Activated CD8-positive, alpha-beta memory T cell treated with anti-CD3 and anti-CD28 coated beads, Interleukin-2, amount 50 U/mL, for 24 hours (primary cell): ENCODE data around the gene NALCN.

Source experiments
- DNase-seq: peaks from one replicate; pipeline ENCODE4 v3.0.0-alpha.2; 2020; ENCODE audit errors: extremely low read depth

The NALCN gene

DNA sequence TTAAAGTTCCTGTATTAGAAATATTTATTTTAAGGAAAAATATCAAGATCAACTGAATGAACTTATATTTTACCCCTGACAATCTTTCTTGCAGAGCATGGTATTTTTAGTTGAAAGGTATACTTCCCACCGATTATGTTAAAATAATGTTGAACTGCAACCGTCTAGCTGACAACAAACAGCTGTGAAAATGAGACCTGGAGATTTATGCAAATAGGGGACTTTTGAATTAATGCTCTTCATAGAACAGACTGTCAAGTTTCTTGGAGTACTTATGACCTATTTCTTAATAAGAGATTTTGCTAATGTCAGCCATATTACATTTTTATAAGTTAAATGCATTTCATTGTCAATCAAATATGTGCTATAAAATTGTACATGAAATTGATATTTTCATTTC, 210.9 kb downstream of the NALCN start:
- no peak for DNase-seq

DNA sequence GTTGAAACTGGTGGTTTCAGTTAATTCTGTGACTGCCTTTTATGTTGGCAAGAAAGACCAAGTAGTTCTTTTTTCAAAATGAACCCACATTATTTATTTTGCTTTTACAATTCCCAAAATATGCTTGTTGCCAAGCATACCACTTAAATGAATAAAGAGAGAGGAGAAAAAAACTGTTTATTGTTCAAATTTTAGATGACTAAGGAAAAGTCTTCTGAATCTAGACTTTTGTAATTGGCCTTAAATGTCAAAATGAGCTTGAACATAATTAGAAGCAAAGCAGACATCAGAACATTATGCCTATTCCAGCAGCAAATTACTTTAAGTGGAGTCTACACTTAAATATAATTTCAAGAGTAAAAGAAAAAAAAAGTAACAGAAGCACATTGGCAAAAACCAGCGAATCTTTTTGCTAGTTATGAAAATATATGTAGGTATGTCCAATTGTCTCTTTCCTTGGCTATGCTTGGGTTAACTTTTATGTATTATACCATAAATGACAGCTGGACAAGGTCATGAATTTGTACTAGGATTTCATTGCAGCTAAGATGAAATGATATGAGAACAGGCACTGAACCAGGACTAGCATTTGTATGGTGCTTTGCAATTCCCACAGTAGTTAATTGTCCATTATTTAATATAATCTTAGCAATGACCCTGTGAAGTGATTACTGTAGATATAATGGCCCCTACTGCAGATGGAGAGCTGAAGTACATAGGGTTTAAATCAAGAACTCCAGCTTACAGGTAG, 211.9 kb downstream of the NALCN start:
- no peak for DNase-seq

DNA sequence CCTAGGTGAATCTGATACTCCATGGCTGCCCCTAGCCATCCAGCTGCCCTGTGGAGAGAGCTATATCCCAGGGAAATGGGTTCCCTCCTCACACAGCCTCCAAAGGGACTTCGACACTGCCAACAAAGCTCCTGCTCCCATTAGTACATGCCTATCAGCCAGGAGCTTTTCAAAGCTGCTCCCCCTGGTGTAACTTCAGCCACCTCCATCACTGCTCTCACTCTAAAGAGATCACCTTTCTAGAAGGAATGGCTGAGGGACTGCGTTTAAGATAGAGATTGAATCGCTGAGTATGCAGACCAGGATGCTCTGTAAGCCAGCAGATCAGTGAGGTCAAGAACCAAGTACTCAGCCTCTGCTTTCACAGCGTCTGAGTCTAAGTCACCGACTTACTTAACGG, 213.7 kb downstream of the NALCN start:
- no peak for DNase-seq

DNA sequence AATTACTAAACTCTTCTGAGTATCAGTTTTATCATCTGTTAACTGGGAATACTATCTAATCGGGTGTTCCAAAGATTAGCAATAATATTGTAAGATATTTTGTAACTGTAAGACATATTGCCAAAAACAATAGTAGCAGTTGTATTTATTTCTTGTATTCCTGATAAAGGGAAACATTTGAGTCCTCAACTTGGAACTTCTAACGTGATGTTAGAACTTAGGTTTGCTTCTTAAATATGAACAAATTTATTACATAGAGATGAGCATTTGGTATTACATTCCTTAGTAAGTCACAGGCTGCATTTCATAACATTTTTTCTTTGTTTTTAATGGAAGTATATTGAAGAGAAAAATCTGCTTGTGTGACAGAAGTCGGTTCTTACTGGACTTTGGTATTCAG, 225.3 kb downstream of the NALCN start:
- no peak for DNase-seq

DNA sequence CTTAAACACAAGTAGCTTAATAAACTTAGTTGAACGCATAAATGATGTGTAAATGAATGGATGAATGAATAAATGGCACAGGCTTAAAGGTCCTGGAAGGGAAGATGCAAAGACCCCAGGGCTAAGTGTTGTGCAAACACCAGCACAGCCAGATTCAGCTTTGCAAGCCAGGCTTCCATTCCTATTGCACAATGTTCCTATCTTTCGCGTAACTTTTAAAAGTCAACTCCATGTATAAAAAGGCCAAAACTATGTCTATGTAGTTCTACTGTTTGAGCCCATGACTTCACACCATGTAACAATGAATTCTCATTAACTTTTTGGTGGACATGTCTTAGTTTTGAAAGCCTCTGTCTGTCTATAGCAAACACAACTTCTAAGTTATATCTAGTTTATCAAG, 226.0 kb downstream of the NALCN start:
- no peak for DNase-seq

DNA sequence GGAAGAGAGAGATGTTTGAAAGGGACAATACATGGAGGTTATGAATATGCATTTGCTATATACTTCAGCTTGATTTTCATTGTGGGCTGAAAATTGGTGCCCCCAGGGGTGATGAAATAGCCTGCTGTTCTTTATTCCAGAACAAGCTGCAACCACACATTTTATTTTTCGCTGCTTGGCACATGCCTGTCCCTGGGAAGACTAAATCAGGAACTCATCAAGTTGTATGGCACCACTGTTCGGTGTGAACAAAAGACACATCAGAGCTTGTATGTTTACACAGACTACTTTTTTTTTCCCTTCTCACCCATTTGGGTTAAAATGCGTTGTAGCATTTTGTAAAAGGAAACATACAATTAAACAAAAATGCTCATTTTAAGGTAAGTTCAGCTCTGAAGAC, 230.7 kb downstream of the NALCN start:
- DNase-seq = no peak

DNA sequence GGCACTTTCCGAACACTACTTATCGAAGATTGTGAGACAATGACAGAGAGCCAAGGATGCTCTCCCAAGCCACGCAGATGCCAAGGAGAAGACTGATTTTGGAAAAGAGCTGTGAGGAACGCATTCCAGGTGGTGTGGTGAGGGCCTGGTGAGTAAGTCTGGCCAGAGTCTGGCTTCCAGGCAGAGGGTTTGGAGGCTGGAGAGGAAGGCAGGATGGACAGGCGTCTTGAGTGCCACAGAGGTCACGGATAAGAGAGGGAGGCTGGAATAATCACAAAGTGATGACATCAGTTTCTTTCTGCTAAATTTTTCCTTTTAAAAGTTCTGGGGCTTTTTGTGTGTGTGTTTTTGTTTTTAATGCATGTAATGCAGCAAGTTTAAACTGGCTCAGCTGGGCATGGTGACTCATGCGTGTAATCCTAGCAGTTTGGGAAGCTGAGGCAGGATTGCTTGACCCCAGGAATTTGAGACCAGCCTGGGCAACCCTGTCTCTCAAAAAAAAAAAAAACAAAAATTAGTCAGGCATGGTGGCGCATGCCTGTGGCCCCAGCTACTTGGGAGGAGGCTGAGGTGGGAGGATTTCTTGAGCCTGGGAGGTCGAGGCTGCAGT, 235.1 kb downstream of the NALCN start:
- no peak for DNase-seq

DNA sequence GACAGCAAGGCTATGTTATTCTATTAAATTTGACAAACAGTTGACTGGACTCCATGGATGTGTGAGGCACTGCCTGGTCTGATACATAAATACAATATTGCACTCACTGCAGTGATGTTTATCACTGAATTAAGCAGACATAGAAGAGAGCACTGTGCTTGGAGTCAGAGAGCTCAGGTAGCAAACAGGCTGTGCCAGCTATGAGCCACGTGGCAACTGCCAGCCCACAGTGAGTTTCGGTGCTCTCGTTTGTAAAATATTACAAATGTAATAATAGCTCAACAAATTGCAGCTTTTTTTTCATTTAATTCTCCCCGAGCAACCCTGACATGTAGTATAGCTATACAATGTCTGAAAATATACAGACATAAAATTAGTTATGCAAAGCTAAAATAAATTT, 237.3 kb downstream of the NALCN start:
- DNase-seq = no peak

DNA sequence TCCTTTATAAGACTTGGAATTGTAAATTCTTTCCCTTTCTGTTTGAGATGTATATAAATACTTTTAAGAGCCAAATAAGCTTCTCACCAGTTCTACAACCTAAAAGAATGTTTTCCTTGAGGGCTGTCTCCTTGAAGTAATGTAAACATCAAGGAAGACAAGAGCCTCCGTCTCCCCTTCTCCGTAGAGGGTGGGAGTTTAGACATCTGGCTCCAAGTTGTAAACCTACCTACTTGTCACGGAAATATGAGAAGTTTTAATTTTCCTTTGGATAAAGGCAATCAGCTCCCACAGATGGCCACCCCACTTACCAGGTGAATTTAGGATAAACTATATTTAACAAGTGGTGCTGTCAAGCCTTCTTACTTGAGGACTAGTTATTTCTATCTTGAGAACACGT, 237.9 kb downstream of the NALCN start:
- DNase-seq = no peak

DNA sequence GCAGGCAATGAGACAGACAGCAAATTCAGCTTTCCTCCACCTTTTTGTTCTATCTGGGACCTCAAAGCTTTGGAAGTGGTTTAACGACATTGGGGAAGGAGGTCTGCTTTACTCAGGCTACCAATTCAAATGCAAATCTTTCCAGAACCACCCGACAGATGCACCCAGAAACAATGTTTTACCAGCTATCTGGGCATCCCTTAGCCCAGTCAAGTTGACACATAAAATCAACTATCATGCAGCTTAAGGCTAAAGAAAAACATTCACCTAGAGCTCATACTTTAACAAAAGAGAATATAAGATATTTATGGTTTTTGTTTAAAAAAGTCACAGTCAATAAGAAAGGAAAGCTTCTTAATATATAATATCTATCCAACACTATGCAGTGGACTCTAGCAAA, 246.0 kb downstream of the NALCN start:
- DNase-seq = no peak

DNA sequence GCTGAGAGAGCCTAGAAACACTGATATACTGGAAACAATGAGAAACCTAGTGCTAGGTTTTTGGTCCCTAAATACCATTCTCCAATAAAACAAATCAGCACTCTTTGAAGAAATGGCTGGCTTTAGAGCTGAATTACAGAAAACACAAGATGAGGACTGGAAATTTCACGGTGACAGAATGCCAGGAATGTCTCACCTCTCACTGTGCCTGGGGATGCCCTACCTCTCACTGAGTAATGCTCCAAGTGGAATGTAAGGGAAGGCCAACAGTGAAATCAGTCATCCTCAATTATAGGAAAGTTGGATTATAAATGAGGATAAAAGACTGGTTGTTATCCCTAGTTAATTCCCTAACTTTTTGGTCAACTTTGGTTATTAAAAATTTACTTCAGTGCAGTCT, 259.0 kb downstream of the NALCN start:
- no peak for DNase-seq

DNA sequence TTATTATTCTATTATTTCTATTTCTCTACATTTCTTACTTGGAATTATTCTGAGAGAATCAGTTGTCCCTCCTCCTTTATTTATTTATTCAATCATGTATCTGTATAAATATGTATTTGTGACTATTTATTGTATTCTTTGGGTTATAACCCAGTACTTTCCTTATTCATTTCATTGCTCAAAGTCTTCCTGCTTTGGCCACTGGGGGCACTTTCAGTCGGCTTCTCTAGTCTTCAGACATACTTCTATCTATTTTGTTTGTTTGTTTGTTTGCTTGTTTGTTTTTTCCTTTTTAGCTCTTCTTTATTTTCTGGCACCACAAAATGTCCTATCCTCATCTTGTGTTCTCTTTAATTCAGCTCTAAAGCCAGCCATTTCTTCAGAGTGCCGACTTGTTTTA, 260.4 kb downstream of the NALCN start:
- DNase-seq = no peak

DNA sequence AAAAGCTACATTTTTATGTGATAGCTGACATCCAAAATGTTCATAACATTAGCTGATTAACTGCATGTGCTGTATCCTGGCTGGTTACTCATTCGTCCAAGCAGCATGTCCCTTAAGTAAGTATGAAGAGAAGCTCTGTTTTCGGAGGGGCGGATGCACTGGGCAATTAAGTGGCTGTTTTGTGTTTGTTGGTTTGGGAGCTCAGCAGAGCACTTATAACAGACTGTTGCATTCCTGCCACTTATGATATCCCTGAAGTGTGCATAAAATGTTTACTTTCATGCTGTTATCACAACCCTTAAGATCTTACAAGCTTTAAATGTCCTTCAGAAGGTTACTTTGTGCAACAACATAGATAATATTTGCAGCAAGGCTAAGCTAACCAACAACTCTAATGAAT, 264.1 kb downstream of the NALCN start:
- DNase-seq = no peak

DNA sequence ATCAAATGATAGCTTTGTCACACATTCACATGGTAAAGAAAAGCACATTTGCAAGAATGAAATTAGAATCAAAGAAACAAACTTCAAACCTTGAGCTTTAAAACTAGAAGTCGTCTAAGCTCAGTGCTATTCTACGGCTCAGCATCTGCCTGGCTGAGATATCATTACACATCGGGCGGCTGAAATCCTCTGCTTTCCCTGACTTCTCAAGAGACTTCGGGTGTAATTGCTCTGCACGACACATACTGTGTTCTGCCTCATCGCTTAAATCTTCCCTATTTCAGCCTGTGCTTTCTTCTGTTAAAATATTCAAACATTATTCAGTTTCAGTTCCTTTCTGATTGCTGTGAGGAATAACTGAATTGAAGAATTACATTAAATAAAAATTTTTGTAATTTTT, 265.3 kb downstream of the NALCN start:
- no peak for DNase-seq

DNA sequence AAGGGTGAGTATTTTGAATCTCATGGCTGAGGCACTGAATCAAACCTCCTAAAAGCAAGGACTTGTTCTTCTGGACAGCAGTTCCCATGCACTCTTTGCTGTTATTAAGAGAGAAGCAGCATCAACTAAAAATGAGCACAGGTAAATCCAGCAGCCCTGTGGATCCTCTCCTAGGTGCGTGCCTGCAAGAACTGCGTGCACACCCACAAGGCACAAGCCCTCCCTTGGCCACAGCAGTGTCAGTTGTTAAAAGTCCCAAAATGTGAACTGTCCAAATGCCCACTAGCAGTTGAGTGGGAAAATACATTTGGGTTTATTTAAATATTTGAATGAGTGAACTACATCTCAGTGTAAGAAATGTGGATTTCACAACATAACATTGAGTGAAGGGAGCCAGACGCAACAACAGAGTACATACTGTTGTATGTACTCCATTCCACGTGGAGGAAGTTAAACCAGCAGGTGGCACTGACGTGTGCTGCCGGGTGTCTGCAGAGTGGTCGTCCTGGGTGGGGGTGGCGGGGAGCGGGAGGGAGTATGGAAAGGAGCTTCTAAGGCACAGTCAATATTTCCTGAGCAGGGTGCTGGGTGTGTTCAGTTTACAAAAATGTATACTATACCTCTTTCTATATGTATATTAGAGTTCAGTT, 266.4 kb downstream of the NALCN start:
- no peak for DNase-seq

DNA sequence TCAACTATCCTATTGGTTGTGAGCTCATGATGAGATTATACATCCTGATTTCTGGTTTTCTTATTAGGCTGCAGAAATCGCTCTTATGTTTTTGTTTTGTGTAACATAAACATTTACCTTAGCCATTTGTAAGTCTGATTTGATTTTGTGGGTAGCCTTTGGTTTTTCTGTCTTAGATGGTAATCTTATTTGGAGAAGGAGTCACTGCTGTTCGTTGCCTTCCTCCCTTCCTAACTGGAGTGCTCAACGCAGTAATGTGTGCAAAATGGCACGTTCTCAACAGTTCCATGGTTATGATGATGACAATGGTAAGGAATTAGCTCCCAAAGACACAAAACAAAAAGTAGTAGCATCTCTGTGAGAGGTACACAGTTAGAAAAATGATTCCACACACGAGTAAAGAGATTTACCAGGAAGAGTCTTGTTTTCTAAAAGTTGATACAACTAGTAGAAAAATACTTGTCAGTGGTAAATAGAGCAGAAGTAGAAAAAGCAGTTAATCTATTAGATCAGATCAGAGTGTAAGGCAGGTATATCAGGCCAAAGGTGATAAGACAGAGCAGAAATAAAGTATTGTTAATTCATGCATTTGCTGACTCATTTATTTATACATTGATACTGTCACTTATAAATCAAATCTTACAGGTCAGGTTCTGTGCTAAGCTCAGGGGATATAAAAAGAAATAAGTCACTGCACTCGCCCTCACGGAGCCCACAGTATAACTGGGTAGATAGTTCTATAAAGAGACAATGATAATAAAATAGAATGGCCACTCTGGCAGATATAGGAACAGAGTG, 270.0 kb downstream of the NALCN start:
- DNase-seq = no peak

DNA sequence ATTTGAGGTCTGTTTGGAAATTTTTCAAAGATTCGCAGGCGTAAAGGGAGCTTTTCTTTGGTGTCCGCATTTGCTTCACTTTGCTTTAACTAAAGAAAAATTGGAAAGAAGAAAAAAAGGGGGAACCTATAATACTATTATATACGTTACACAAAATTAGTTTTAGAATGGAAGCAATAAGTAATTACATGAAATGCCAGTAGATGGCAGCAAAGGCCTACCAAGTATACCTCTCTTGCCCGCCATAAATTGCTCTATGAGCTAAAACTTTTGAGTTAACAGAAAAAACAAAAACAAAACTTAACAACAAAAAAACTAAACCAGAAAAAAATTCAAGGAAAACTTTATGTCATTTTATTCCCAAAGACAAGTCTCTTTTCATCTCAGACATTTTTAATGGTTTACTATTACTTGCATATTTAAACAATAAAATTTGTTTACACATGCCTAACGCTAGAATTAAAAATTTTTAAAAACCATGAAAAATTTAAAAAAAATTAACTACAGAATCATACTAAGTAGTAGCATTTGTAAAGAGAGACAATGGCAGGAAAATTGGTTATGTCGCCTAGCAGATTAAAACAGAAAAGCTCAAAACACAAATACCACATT, 271.4 kb downstream of the NALCN start:
- DNase-seq = no peak

DNA sequence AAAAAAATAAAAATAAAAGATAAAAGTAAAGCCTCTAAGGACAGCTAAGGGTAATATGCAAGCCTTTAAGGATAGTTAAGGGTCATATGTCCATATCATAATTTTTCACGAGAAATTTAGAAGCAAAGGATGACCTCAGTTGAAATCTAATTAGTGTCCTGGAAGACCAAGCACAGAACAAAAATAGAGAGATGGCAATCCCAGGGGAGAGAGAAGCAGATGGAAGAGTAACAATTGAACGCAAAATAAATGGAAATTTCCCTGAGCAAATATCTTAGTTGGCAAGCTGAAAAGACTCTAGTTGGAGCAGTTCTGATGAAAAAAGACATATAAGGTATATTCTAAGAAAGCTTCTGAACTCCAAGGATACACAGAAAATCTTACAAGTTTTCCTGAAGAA, 275.4 kb downstream of the NALCN start:
- no peak for DNase-seq

DNA sequence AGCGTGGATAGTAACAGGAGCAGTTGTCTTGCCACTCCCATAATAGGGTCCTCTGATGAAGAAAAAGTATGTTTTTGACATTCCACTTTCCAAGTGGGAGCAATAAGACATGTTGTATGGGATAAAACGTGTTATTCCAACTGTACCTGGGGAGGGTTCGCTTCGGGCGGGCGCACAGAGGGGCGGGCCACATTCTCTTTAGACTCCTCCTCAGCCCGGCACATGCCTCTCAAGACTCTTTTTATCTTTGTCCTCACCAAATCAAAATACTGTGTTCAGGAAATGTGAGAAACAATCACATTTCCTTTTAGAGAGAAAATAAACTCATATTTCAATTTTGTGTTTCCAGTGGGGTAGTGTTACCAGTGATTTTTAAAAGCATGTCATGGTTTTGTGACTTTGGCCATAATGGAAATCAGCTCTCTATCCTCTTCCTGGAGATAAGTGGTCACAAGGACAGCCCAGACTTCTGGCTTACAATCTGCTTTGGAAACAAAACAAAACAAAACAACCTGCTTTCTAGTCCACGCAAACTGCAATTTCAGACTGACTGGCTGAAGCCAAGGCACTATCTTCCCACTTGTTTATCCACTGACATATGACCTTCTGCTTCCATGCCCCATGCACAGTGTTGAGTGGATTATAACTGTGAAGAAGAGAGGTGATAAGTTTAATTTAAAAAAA, 276.1 kb downstream of the NALCN start:
- DNase-seq = no peak

DNA sequence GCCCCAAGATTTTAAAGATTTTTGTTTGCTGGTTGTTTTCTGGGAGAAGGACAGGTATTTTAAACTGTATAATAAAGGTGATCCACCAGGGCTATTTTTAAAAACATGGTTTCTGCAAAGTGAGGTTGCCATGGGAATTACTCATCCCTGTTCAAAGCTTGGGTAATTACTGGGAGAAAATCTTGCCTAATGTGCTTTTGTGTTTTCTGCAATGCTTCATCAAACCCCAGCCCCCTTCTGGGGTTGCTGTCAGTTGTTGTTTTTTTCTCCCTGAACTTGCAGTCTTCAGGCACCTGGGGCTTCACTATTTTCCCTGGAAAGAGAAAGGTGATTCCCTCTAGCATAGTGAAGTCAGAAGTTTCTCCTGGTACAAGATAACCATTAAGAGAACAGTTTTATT, 277.2 kb downstream of the NALCN start:
- no peak for DNase-seq

DNA sequence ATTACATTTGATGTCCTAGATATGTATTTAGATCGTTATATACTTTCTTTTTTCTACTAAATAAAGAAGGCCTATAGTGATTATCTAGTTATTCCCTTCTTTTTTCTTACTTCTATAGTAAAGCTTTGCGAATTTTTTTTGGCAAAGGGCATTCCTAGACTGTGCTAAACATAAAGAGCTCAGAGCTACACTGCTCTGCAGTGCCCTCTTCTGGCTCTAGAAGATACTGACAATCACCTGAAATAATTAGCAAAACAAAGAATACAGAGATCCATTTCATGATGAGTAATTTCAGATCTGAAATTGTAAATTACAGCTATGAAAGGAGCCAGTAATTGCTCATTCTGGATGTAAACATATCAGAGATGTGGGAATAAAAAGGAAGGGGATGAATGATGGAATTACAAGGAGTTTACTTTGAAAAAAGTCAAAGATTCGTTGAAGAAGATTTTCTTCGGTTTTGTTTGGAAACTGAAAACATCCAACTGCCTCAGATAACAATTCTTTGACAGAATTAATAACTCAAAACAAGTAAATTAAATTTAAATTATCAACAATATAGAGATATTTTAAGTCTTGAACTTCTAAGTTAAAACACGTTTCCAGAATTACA, 288.5 kb downstream of the NALCN start:
- DNase-seq = no peak
